Measurements from ENCODE around the gene NEUROD1.

Gene NEUROD1

GRCh38 chr2:181679544-181679979 lies 755 bp downstream of the NEUROD1 start:
- DNase-seq, result no peak

GRCh38 chr2:181678861-181679543 lies 1.3 kb downstream of the NEUROD1 start:
- DNase-seq, result no peak

- DNase-seq, result peak; percentile 78
These were observed 2.3 kb downstream of the NEUROD1 start for GRCh38 chr2:181677912-181678586.

GRCh38 chr2:181675254-181675653 lies 5.1 kb downstream of the NEUROD1 start:
- no peak for DNase-seq

GRCh38 chr2:181674461-181674860 lies 5.9 kb downstream of the NEUROD1 start:
- no peak for DNase-seq

- no peak for DNase-seq
These were observed 7.1 kb downstream of the NEUROD1 start for GRCh38 chr2:181673173-181673572.

- no peak for DNase-seq
These were observed 7.9 kb downstream of the NEUROD1 start for GRCh38 chr2:181672255-181673008.

- DNase-seq, result no peak
These were observed 9.7 kb downstream of the NEUROD1 start for GRCh38 chr2:181670632-181671031.

- no peak for DNase-seq
These were observed 13.1 kb downstream of the NEUROD1 start for GRCh38 chr2:181667234-181667633.

GRCh38 chr2:181662287-181662686 lies 18.0 kb downstream of the NEUROD1 start:
- DNase-seq, result no peak

GRCh38 chr2:181660181-181660580 lies 20.1 kb downstream of the NEUROD1 start:
- DNase-seq, result no peak

GRCh38 chr2:181658444-181658843 lies 21.9 kb downstream of the NEUROD1 start:
- no peak for DNase-seq

GRCh38 chr2:181657379-181657778 lies 22.9 kb downstream of the NEUROD1 start:
- DNase-seq, result no peak

- DNase-seq, result peak; percentile 42
These were observed 23.6 kb downstream of the NEUROD1 start, which contains the start of gene CERKL for GRCh38 chr2:181656450-181657291. TSS of gene CERKL (minus strand) at chr2:181657105. CDS start at chr2:181657006, 99 bp downstream.

- DNase-seq, result no peak
These were observed 24.8 kb downstream of the NEUROD1 start for GRCh38 chr2:181655519-181655918.

- no peak for DNase-seq
These were observed 30.8 kb downstream of the NEUROD1 start for GRCh38 chr2:181649436-181649979.

GRCh38 chr2:181648478-181649155 lies 31.7 kb downstream of the NEUROD1 start:
- DNase-seq, result no peak

- DNase-seq, result no peak
These were observed 33.8 kb downstream of the NEUROD1 start for GRCh38 chr2:181646415-181646987.

- no peak for DNase-seq
These were observed 37.2 kb downstream of the NEUROD1 start for GRCh38 chr2:181643151-181643550.

GRCh38 chr2:181642086-181642485 lies 38.2 kb downstream of the NEUROD1 start:
- no peak for DNase-seq

- no peak for DNase-seq
These were observed 40.6 kb downstream of the NEUROD1 start for GRCh38 chr2:181639686-181640085.
